Karpas-422 (cell line): ENCODE data around the gene AHSP. TPM values are rescaled to one million over a fixed set of nuclear protein-coding genes. Genes with fewer than 3 reads are reported as not detected.
"Not testable (repeated sequence)": the region's sequence is repeated elsewhere in the genome, so short reads cannot be mapped to it uniquely, and the experiment has no call there.

Experiments used
- DNase-seq: peaks from one replicate; pipeline ENCODE4 v3.0.0-alpha.2; 2015
- H2AFZ ChIP-seq: fragments of 200-600 bp; sonication (generic); 2 replicates; pipeline ENCODE4 v1.6.1; 2014; ENCODE audit warnings: antibody characterized with exemption, low read length, mixed read lengths
- H3K27ac ChIP-seq: fragments of 200-600 bp; sonication (generic); 2 replicates; pipeline ENCODE4 v1.5.1; 2014; ENCODE audit warnings: mild to moderate bottlenecking, low read length, moderate library complexity
- H3K27me3 ChIP-seq: fragments of 200-600 bp; sonication (generic); 2 replicates; pipeline ENCODE4 v1.6.1; 2014; ENCODE audit warnings: low read length, mixed read lengths
- H3K36me3 ChIP-seq: fragments of 200-600 bp; sonication (generic); 2 replicates; pipeline ENCODE4 v1.6.1; 2014; ENCODE audit warnings: low read length, mixed read lengths; ENCODE audit not compliant: insufficient read depth
- H3K4me1 ChIP-seq: fragments of 200-600 bp; sonication (generic); 2 replicates; pipeline ENCODE4 v1.6.1; 2014; ENCODE audit warnings: mild to moderate bottlenecking, low read length, mixed read lengths
- H3K4me2 ChIP-seq: fragments of 200-600 bp; sonication (generic); 2 replicates; pipeline ENCODE4 v1.6.1; 2014; ENCODE audit warnings: low read length, low read depth, mild to moderate bottlenecking; ENCODE audit not compliant: poor library complexity, severe bottlenecking
- H3K4me3 ChIP-seq: fragments of 200-600 bp; sonication (generic); 2 replicates; pipeline ENCODE4 v1.5.1; 2014; ENCODE audit warnings: mild to moderate bottlenecking, antibody characterized with exemption, low read length, mixed read lengths
- H3K79me2 ChIP-seq: fragments of 200-600 bp; sonication (generic); 2 replicates; pipeline ENCODE4 v1.6.1; 2014; ENCODE audit warnings: mild to moderate bottlenecking, low read length, mixed read lengths
- H3K9ac ChIP-seq: fragments of 200-600 bp; sonication (generic); 2 replicates; pipeline ENCODE4 v1.6.0; 2014; ENCODE audit warnings: low read length
- H3K9me2 ChIP-seq: fragments of 200-600 bp; sonication (generic), shearing (Covaris generic); replicated peaks from 2 replicates; pipeline ENCODE4 v1.6.0; 2014; ENCODE audit warnings: mild to moderate bottlenecking, low read length, moderate library complexity; ENCODE audit not compliant: insufficient read depth
- H3K9me3 ChIP-seq: fragments of 300-700, 200-600 bp; sonication (generic); 2 replicates; pipeline ENCODE4 v1.6.1; 2014; ENCODE audit warnings: low read length, mixed read lengths
- H4K20me1 ChIP-seq: fragments of 200-600 bp; sonication (generic); 2 replicates; pipeline ENCODE4 v1.6.1; 2014; ENCODE audit warnings: mild to moderate bottlenecking, antibody characterized with exemption, low read length, low read depth; ENCODE audit not compliant: insufficient read depth
- total RNA-seq: library from RNA; depleted of rRNA; stranded (reverse); fragments of >200 nt; shearing (Covaris generic); gene quantifications from 2 replicates; pipeline ENCODE4 v1.2.3, GENCODE V29; 2014; ENCODE audit warnings: low replicate concordance

AHSP gene
- total RNA-seq, 1 experiment from 2014 or later, result not detected

GRCh38 chr16:31539762-31540161 is 12.1 kb downstream of the AHSP start:
- not testable (repeated sequence) for H3K9me3 ChIP-seq, H3K4me2 ChIP-seq, H3K9ac ChIP-seq, H2AFZ ChIP-seq, H3K36me3 ChIP-seq, DNase-seq, H3K27me3 ChIP-seq, H4K20me1 ChIP-seq, H3K79me2 ChIP-seq, H3K27ac ChIP-seq, H3K4me3 ChIP-seq, H3K4me1 ChIP-seq, H3K9me2 ChIP-seq

- no peak overlapping the region for H3K4me2 ChIP-seq
- DNase-seq, result no peak
- no peaks in the 10 kb centered on the region for H3K9me3 ChIP-seq
- no peak overlapping the region for H2AFZ ChIP-seq
- no peaks in the 10 kb centered on the region for H3K36me3 ChIP-seq
- H3K4me3 ChIP-seq, result no peak overlapping the region
- H4K20me1 ChIP-seq, result no peaks in the 10 kb centered on the region
- no peaks in the 10 kb centered on the region for H3K79me2 ChIP-seq
- no peaks in the 10 kb centered on the region for H3K27me3 ChIP-seq
- H3K9ac ChIP-seq, result no peak overlapping the region
- H3K27ac ChIP-seq, result no peak overlapping the region
- no peaks in the 10 kb centered on the region for H3K9me2 ChIP-seq
- no peaks in the 10 kb centered on the region for H3K4me1 ChIP-seq
Measured at GRCh38 chr16:31542763-31543162, 15.1 kb downstream of the AHSP start.

GRCh38 chr16:31561426-31562233 is 33.9 kb downstream of the AHSP start:
- Histone ChIP-seq H3K9ac (no peak overlapping the region), H3K27ac (no peak overlapping the region), H3K9me2 (no peaks in the 10 kb centered on the region), H3K4me1 (no peaks in the 10 kb centered on the region), H3K4me2 (no peak overlapping the region), H3K27me3 (no peaks in the 10 kb centered on the region), H2AFZ (no peak overlapping the region), H3K79me2 (no peaks in the 10 kb centered on the region), H4K20me1 (no peaks in the 10 kb centered on the region), H3K9me3 (no peaks in the 10 kb centered on the region), H3K4me3 (no peak overlapping the region), H3K36me3 (no peaks in the 10 kb centered on the region)
- DNase-seq, result no peak

GRCh38 chr16:31568577-31569359 is 41.1 kb downstream of the AHSP start:
- Histone ChIP-seq H3K9ac (no peak overlapping the region), H3K27me3 (no peaks in the 10 kb centered on the region), H3K79me2 (no peaks in the 10 kb centered on the region), H3K27ac (no peak overlapping the region), H3K9me3 (0 out of 2 replicates have a peak, but pooled peaks cover 3% of the 10 kb centered on the region), H4K20me1 (no peaks in the 10 kb centered on the region), H3K9me2 (no peaks in the 10 kb centered on the region), H2AFZ (no peak overlapping the region), H3K4me3 (no peak overlapping the region), H3K4me1 (no peaks in the 10 kb centered on the region), H3K36me3 (no peaks in the 10 kb centered on the region), H3K4me2 (no peak overlapping the region)
- no peak for DNase-seq

GRCh38 chr16:31569360-31569717 is 41.6 kb downstream of the AHSP start:
- H4K20me1 ChIP-seq, result no peaks in the 10 kb centered on the region
- no peak overlapping the region for H3K9ac ChIP-seq
- H3K4me2 ChIP-seq, result no peak overlapping the region
- no peaks in the 10 kb centered on the region for H3K36me3 ChIP-seq
- no peaks in the 10 kb centered on the region for H3K9me2 ChIP-seq
- DNase-seq, result no peak
- H3K4me3 ChIP-seq, result no peak overlapping the region
- H3K9me3 ChIP-seq, result 0 out of 2 replicates have a peak, but pooled peaks cover 3% of the 10 kb centered on the region
- H3K27me3 ChIP-seq, result no peaks in the 10 kb centered on the region
- H3K27ac ChIP-seq, result no peak overlapping the region
- no peaks in the 10 kb centered on the region for H3K79me2 ChIP-seq
- H2AFZ ChIP-seq, result no peak overlapping the region
- no peaks in the 10 kb centered on the region for H3K4me1 ChIP-seq

- Histone ChIP-seq H2AFZ (no peak overlapping the region), H4K20me1 (no peaks in the 10 kb centered on the region), H3K27ac (no peak overlapping the region), H3K79me2 (no peaks in the 10 kb centered on the region), H3K9me3 (0 out of 2 replicates have a peak, but pooled peaks cover 3% of the 10 kb centered on the region), H3K9ac (no peak overlapping the region), H3K4me2 (no peak overlapping the region), H3K36me3 (no peaks in the 10 kb centered on the region), H3K9me2 (no peaks in the 10 kb centered on the region), H3K4me3 (no peak overlapping the region), H3K27me3 (no peaks in the 10 kb centered on the region), H3K4me1 (no peaks in the 10 kb centered on the region)
- no peak for DNase-seq
Measured at GRCh38 chr16:31572821-31573220, 45.1 kb downstream of the AHSP start.

- not testable (repeated sequence) for H4K20me1 ChIP-seq, H3K9me3 ChIP-seq, H3K27me3 ChIP-seq, H3K36me3 ChIP-seq, H3K4me2 ChIP-seq, H2AFZ ChIP-seq, H3K9me2 ChIP-seq, H3K4me3 ChIP-seq, DNase-seq, H3K9ac ChIP-seq, H3K79me2 ChIP-seq, H3K27ac ChIP-seq, H3K4me1 ChIP-seq
Measured at GRCh38 chr16:31574159-31574558, 46.5 kb downstream of the AHSP start.

- H3K27me3 ChIP-seq, result no peaks in the 10 kb centered on the region
- DNase-seq, result no peak
- H3K9ac ChIP-seq, result no peak overlapping the region
- no peaks in the 10 kb centered on the region for H3K9me3 ChIP-seq
- H3K27ac ChIP-seq, result no peak overlapping the region
- no peaks in the 10 kb centered on the region for H3K36me3 ChIP-seq
- H3K9me2 ChIP-seq, result no peaks in the 10 kb centered on the region
- no peak overlapping the region for H3K4me3 ChIP-seq
- no peaks in the 10 kb centered on the region for H3K4me1 ChIP-seq
- H2AFZ ChIP-seq, result no peak overlapping the region
- H3K4me2 ChIP-seq, result no peak overlapping the region
- H4K20me1 ChIP-seq, result no peaks in the 10 kb centered on the region
- H3K79me2 ChIP-seq, result no peaks in the 10 kb centered on the region
Measured at GRCh38 chr16:31577411-31577810, 49.7 kb downstream of the AHSP start.
